Posterior cingulate gyrus (tissue), 11 donors: ENCODE results near the gene GEMIN7.
A peak's percentile ranks its signal among the peaks of the same experiment; 100 is the strongest.
"Not testable (repeated sequence)": the region's sequence is repeated elsewhere in the genome, so short reads cannot be mapped to it uniquely, and the experiment has no call there.

ENCODE experiments used
- DNase-seq, 10 donors: peaks; one replicate each; pipeline versions ENCODE4 v3.0.0 to v3.0.0-alpha.2; 2020 to 2021; ENCODE audit warnings: mixed read lengths in 3 of 10
- intact Hi-C: fragments of 100-400 bp; cut with DNase I; formaldehyde crosslinking; loops from one replicate; pipeline ENCODE4 v1.15.1; 2023

Gene GEMIN7

GRCh38 chr19:45100846-45101252 is 21.8 kb downstream of the GEMIN7 start:
- intact Hi-C loops, result no loop called here
- no peak for DNase-seq

DNA sequence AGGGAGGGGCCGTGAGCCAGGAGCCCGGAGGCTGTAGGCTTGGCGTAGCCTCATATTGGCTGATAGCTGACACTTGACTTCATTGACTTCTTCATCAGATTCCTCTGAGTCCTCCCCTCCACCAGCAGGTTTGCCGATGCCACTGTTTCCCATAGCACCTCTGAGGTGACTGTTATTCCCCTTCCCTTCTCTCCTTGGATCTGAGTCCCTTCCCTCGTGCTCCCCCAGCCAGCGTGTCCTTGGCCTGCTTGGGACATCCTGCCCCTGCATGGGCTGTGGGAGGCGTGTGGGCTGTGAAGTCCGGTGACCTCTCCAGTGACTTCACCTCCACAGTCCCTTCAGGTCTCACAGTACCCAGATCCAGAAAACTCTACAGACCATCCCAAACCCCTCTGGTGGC is 22.7 kb downstream of the GEMIN7 start:
- intact Hi-C loops, result no loop called here
- no peak for DNase-seq

DNA sequence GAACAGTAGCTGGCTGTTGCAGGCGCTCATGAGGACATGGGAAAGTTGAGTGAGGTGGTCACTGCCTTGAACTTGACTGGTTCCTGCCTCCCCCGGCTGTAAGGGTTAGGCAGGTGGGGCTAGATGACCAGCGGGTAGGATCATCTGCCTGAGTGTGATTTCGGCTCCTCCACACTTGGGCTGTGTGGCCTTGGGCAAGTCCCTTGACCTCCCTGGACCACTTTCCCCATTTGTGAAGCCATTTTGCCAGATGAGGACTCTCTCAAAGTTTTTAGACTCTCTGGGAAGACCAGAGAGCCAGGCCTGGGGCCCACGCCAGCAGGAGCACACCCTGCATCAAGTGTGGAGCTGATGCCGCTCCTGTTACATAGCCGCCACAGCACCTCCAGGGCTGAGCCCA is 23.4 kb downstream of the GEMIN7 start:
- intact Hi-C loops, result no loop called here
- no peak for DNase-seq

GRCh38 chr19:45103156-45103507 is 24.1 kb downstream of the GEMIN7 start:
- intact Hi-C loops, result no loop called here
- DNase-seq, result peak; percentile 19 to 95 (median 74)

- DNase-seq, result peak in 1 of 10 donors; percentile 85
These were observed 24.7 kb downstream of the GEMIN7 start for GRCh38 chr19:45103508-45104319.

DNA sequence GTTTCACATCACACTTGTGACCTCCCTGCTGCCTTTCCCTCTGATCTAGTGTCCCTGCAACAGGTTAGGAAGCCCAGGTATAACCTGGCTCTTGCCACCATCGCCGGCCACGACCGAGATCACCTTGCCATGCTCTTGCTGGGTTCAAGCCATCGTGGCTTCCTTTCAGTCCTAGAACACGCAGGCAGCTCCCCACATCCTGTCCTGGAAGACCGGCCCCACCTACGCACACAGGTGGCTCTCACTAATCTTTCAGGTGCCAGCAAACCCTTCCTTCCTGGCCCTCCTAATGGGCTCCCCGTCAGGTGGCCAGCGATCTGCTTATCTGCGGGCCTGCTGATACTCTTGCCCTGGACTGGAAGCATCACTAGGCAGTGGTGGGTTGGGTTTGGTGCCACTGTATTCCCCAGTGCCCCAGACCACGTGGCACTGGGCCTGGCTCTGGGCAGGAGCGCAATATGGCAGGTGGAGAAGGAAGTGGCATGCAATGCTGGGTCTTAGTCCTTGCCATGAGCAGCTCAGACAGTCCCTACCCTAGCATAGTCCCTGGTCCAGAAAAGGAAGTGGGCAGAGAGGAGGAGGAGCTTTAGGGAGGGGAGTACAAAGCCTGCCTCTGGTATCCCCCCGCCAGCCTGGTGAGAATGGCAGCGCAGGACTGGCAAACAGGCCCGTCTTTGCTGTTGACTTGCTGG is 25.7 kb downstream of the GEMIN7 start:
- DNase-seq, result no peak
- intact Hi-C loops, result no loop called here

More at GRCh38 chr19:45103508-45104319, 24.7 kb downstream of the GEMIN7 start:
- intact Hi-C loops, result no loop called here

DNA sequence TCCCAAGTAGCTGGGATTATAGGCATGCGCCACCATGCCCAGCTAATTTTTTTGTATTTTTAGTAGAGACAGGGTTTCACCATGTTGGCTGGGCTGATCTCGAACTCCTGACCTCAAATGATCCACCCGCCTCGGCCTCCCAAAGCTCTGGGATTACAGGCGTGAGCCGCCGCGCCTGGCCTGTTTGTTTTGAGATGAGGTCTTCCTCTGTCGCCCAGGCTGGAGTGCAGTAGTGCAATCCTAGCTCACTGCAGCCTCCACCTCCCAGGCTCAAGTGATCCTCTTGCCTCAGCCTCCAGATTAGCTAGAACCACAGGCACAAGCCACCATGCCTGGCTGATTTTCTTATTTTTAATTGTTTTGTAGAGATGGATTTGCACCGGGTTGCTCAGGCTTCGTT is 27.3 kb downstream of the GEMIN7 start:
- intact Hi-C loops, DNase-seq: not testable (repeated sequence)

GRCh38 chr19:45107621-45108150 is 28.6 kb downstream of the GEMIN7 start:
- intact Hi-C loops, result no loop called here
- no peak for DNase-seq

- no peak for DNase-seq
- intact Hi-C loops, result no loop called here
These were observed 31.8 kb downstream of the GEMIN7 start for GRCh38 chr19:45110851-45111266.

- intact Hi-C loops, result no loop called here
- DNase-seq, result no peak
These were observed 33.2 kb downstream of the GEMIN7 start for GRCh38 chr19:45112111-45112827.

GRCh38 chr19:45113628-45114027 is 34.6 kb downstream of the GEMIN7 start:
- intact Hi-C loops, result no loop called here
- DNase-seq, result no peak

DNA sequence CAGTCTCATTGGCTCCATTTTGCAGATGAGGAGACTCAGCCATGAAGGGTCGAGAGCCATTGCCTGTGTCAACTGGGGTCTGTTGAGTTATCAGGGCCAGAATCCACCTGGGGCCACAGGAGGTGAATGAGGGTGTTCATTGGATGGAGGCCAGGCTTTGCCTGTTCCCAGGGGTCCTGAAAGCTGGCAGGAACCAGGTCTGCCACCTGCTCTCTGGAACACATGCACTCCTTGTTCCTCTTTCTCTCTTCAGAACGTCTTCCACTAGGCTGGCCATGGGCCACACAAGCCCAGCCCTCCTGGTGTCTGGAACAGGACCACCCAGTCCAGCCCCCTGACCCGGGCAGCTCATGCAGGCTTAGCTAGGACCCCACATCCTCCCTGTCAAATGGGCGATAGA is 35.1 kb downstream of the GEMIN7 start:
- peak in 1 of 10 donors; percentile 75 for DNase-seq
- intact Hi-C loops, result no loop called here

- no peak for DNase-seq
These were observed 37.0 kb downstream of the GEMIN7 start for GRCh38 chr19:45115809-45116615.

GRCh38 chr19:45117167-45117594 is 38.1 kb downstream of the GEMIN7 start:
- intact Hi-C loops, result no loop called here
- DNase-seq, result peak in 1 of 10 donors; percentile 82

More at GRCh38 chr19:45115809-45116615, 37.0 kb downstream of the GEMIN7 start:
- intact Hi-C loops, result no loop called here

GRCh38 chr19:45117671-45118070 is 38.6 kb downstream of the GEMIN7 start:
- intact Hi-C loops, result no loop called here
- DNase-seq, result peak in 3 of 10 donors; percentile 75 to 89 (median 82)

GRCh38 chr19:45118106-45118505 is 39.0 kb downstream of the GEMIN7 start:
- intact Hi-C loops, result no loop called here
- DNase-seq, result no peak

DNA sequence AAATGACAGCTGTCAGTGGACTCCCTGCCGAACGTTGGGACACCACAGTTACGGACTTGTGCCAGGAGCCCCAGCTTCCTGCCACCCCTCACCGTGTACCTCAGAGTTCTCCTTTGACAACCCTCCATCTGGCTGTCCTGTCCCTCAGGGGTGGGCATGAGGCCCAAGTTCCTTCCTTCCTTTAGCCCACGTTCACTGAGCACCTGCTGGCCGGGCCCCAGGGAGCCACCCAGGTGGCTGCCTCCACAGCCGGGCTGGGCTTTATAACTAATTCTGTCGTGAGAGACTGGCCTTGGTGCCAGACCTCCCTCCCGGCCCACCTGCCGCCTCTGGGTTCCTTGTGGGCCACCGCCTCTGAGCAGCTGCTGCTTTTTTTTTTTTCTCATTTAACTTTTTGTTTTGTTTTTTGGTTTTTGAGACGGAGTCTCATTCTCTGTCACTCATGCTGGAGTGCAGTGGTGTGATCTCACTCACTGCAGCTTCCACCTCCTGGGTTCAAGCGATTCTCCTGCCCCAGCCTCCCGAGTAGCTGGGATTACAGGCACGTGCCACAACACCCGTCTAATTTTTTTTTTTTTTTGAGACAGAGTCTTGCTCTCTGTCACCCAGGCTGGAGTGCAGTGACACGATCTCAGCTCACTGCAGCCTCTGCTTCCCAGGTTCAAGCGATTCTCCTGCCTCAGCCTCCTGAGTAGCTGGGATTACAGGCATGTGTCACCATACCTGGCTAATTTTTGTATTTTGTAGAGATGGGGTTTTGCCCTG is 39.7 kb downstream of the GEMIN7 start:
- intact Hi-C loops, DNase-seq: not testable (repeated sequence)

DNA sequence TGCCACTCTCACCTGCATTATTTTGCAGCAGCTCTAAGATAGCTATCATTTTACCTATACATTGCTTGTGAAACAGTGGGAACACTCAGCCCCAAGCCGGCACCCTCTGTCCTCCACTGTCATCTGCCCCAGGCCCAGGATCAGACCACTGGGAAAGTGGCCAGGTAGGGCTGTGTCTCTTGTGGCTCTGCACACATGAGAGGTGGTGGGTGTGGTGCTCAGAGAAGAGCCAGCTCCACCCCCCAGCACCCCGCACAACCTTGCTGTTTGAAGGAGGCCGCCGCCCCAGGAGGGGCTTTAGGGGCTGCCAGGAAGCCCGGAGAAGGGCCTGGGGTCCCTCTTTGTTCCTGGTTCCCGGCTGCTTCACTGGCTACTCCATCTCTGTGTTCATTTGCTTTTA is 40.5 kb downstream of the GEMIN7 start:
- DNase-seq, result no peak
- intact Hi-C loops, result no loop called here

- DNase-seq, result peak in 1 of 10 donors; percentile 70
These were observed 42.8 kb downstream of the GEMIN7 start for GRCh38 chr19:45121827-45122345.

More at GRCh38 chr19:45121827-45122345, 42.8 kb downstream of the GEMIN7 start:
- intact Hi-C loops, result no loop called here
